WTC11 (cell line): Measurements from ENCODE around the gene THOC1. TPM values are rescaled to one million over a fixed set of nuclear protein-coding genes. Genes with fewer than 3 reads are reported as not detected.

Experiments used
- ATAC-seq: fragments of 200-7000 bp; cut with Tn5 transposase; 2 replicates; pipeline ENCODE4 v1.10.0; 2021; ENCODE audit warnings: mild to moderate bottlenecking, moderate library complexity
- CTCF ChIA-PET: fragments of 300-600 bp; sonication (Branson Sonifier 250); formaldehyde crosslinking; loops from one replicate; lab custom pipeline; 2021; ENCODE audit warnings: antibody characterized with exemption; lab: Charles Lee
- POLR2A ChIA-PET: fragments of 350-600 bp; sonication (Branson Sonifier 250); formaldehyde crosslinking; loops from one replicate; lab custom pipeline; 2021; ENCODE audit warnings: antibody characterized with exemption; lab: Charles Lee
- DNase-seq: peaks from one replicate; pipeline ENCODE4 v3.0.0; 2021; ENCODE audit warnings: low spot score
- H3K27ac Mint-ChIP-seq: 2 replicates; pipeline ENCODE4 v1.8.0; 2021; ENCODE audit warnings: mixed read lengths
- H3K27me3 Mint-ChIP-seq: 2 replicates; pipeline ENCODE4 v1.8.0; 2021; ENCODE audit warnings: low read depth, mild to moderate bottlenecking, moderate library complexity, mixed read lengths
- H3K36me3 Mint-ChIP-seq: 2 replicates; pipeline ENCODE4 v1.8.0; 2021; ENCODE audit warnings: mixed read lengths
- H3K4me1 Mint-ChIP-seq: 2 replicates; pipeline ENCODE4 v1.8.0; 2022; ENCODE audit warnings: mixed read lengths
- H3K4me3 Mint-ChIP-seq: 2 replicates; pipeline ENCODE4 v1.8.0; 2021; ENCODE audit warnings: mild to moderate bottlenecking, moderate library complexity, mixed read lengths
- H3K9me3 Mint-ChIP-seq: 2 replicates; pipeline ENCODE4 v1.8.0; 2021; ENCODE audit warnings: mixed read lengths
- ATF2 ChIP-seq: sonication (generic); formaldehyde crosslinking; IDR thresholded peaks from 2 replicates; pipeline ENCODE4 v1.8.1; 2022; ENCODE audit warnings: low read depth, missing genetic modification reagents, borderline replicate concordance
- CREM ChIP-seq: sonication (generic); formaldehyde crosslinking; IDR thresholded peaks from 2 replicates; pipeline ENCODE4 v1.8.1; 2022; ENCODE audit warnings: mild to moderate bottlenecking, missing genetic modification reagents, moderate library complexity
- ETV6 ChIP-seq: sonication (generic); formaldehyde crosslinking; IDR thresholded peaks from 2 replicates; pipeline ENCODE4 v1.8.1; 2022; ENCODE audit warnings: mild to moderate bottlenecking, missing genetic modification reagents
- FOXP1 ChIP-seq: sonication (generic); formaldehyde crosslinking; IDR thresholded peaks from 2 replicates; pipeline ENCODE4 v1.8.0; 2022; ENCODE audit warnings: missing genetic modification reagents, mild to moderate bottlenecking, moderate library complexity, borderline replicate concordance
- IRF2 ChIP-seq: sonication (generic); formaldehyde crosslinking; IDR thresholded peaks from 2 replicates; pipeline ENCODE4 v1.8.0; 2022; ENCODE audit warnings: low read depth, missing genetic modification reagents, borderline replicate concordance
- NFATC4 ChIP-seq: fragments of 250-450 bp; sonication (Bioruptor Pico); IDR thresholded peaks from 2 replicates; pipeline ENCODE4 v1.9.0; 2021; ENCODE audit warnings: mild to moderate bottlenecking
- NR3C1 ChIP-seq: sonication (generic); formaldehyde crosslinking; conservative IDR thresholded peaks from 2 replicates; pipeline ENCODE4 v1.8.1; 2023; ENCODE audit warnings: low read depth, mild to moderate bottlenecking, missing genetic modification reagents
- OVOL2 ChIP-seq: fragments of 250-450 bp; sonication (Bioruptor Pico); IDR thresholded peaks from 2 replicates; pipeline ENCODE4 v1.9.0; 2021; ENCODE audit warnings: mild to moderate bottlenecking, borderline replicate concordance
- RELA ChIP-seq: sonication (generic); formaldehyde crosslinking; IDR thresholded peaks from 2 replicates; pipeline ENCODE4 v1.8.1; 2022; ENCODE audit warnings: missing genetic modification reagents, mild to moderate bottlenecking, borderline replicate concordance
- SP1 ChIP-seq: sonication (generic); formaldehyde crosslinking; conservative IDR thresholded peaks from 2 replicates; pipeline ENCODE4 v1.8.1; 2022; ENCODE audit warnings: missing genetic modification reagents
- USF1 ChIP-seq: sonication (generic); formaldehyde crosslinking; IDR thresholded peaks from 2 replicates; pipeline ENCODE4 v1.8.0; 2022; ENCODE audit warnings: mild to moderate bottlenecking, missing genetic modification reagents
- ZNF219 ChIP-seq: sonication (generic); formaldehyde crosslinking; IDR thresholded peaks from 2 replicates; pipeline ENCODE4 v1.8.0; 2023; ENCODE audit warnings: missing genetic modification reagents, mild to moderate bottlenecking, borderline replicate concordance
- ZNF263 ChIP-seq: sonication (generic); formaldehyde crosslinking; IDR thresholded peaks from 2 replicates; pipeline ENCODE4 v1.8.1; 2022; ENCODE audit warnings: low read depth, mild to moderate bottlenecking, moderate library complexity, missing genetic modification reagents
- ZNF512 ChIP-seq: sonication (generic); formaldehyde crosslinking; IDR thresholded peaks from 2 replicates; pipeline ENCODE4 v1.8.1; 2022; ENCODE audit warnings: missing genetic modification reagents, borderline replicate concordance
- total RNA-seq: library from RNA; stranded (reverse); gene quantifications from 3 replicates; pipeline ENCODE4 v1.2.3, GENCODE V29; 2021
- TF ChIP-seq, protein P1 (sequence below): sonication (generic); formaldehyde crosslinking; IDR thresholded peaks from 2 replicates; pipeline ENCODE4 v1.8.1; 2023; ENCODE audit warnings: mild to moderate bottlenecking, missing genetic modification reagents
- TF ChIP-seq, protein P2 (sequence below): fragments of 250-450 bp; sonication (Bioruptor Pico); IDR thresholded peaks from 2 replicates; pipeline ENCODE4 v1.9.0; 2021; ENCODE audit warnings: moderate library complexity, mild to moderate bottlenecking, inconsistent platforms, borderline replicate concordance
- TF ChIP-seq, protein P3 (sequence below): fragments of 200-600 bp; IDR thresholded peaks from 2 replicates; pipeline ENCODE4 v1.8.0; 2022; ENCODE audit warnings: antibody characterized with exemption
- TF ChIP-seq, protein P4 (sequence below): sonication (generic); formaldehyde crosslinking; IDR thresholded peaks from 2 replicates; pipeline ENCODE4 v1.8.1; 2022; ENCODE audit warnings: low read depth, mild to moderate bottlenecking, moderate library complexity, missing genetic modification reagents, borderline replicate concordance
- TF ChIP-seq, protein P5 (sequence below): sonication (generic); formaldehyde crosslinking; IDR thresholded peaks from 2 replicates; pipeline ENCODE4 v1.8.0; 2023; ENCODE audit warnings: missing genetic modification reagents, mild to moderate bottlenecking, borderline replicate concordance
- TF ChIP-seq, protein P6 (sequence below): sonication (generic); formaldehyde crosslinking; conservative IDR thresholded peaks from 2 replicates; pipeline ENCODE4 v1.8.1; 2023; ENCODE audit warnings: mild to moderate bottlenecking, low read depth, missing genetic modification reagents, moderate library complexity

The THOC1 gene
- total RNA-seq, 1 experiment from 2014 or later = 65.8 TPM

- Mint-ChIP-seq H3K4me3 (no peak overlapping the region), H3K27me3 (no peaks in the 10 kb centered on the region), H3K9me3 (no peaks in the 10 kb centered on the region), H3K36me3 (peaks cover 15% of the 10 kb centered on the region), H3K4me1 (no peaks in the 10 kb centered on the region), H3K27ac (no peak overlapping the region)
- ATAC-seq (no peak), DNase-seq (no peak)
- POLR2A ChIA-PET = no interaction called here
- TF ChIP-seq, protein P1, sequence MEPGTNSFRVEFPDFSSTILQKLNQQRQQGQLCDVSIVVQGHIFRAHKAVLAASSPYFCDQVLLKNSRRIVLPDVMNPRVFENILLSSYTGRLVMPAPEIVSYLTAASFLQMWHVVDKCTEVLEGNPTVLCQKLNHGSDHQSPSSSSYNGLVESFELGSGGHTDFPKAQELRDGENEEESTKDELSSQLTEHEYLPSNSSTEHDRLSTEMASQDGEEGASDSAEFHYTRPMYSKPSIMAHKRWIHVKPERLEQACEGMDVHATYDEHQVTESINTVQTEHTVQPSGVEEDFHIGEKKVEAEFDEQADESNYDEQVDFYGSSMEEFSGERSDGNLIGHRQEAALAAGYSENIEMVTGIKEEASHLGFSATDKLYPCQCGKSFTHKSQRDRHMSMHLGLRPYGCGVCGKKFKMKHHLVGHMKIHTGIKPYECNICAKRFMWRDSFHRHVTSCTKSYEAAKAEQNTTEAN = no peak
- TF ChIP-seq, protein P2, sequence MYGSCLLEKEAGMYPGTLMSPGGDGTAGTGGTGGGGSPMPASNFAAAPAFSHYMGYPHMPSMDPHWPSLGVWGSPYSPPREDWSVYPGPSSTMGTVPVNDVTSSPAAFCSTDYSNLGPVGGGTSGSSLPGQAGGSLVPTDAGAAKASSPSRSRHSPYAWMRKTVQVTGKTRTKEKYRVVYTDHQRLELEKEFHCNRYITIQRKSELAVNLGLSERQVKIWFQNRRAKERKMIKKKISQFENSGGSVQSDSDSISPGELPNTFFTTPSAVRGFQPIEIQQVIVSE (CRISPR knock-in tag) = no peak
- TF ChIP-seq ZNF512 (CRISPR knock-in tag) (no peak), ZNF219 (CRISPR knock-in tag) (no peak), IRF2 (no peak), ETV6 (no peak), USF1 (CRISPR knock-in tag) (no peak), NFATC4 (no peak), OVOL2 (no peak), FOXP1 (no peak), ATF2 (CRISPR knock-in tag) (no peak), CREM (CRISPR knock-in tag) (no peak), SP1 (CRISPR knock-in tag) (no peak), RELA (no peak), ZNF263 (no peak), NR3C1 (CRISPR knock-in tag) (no peak)
- TF ChIP-seq, protein P3, sequence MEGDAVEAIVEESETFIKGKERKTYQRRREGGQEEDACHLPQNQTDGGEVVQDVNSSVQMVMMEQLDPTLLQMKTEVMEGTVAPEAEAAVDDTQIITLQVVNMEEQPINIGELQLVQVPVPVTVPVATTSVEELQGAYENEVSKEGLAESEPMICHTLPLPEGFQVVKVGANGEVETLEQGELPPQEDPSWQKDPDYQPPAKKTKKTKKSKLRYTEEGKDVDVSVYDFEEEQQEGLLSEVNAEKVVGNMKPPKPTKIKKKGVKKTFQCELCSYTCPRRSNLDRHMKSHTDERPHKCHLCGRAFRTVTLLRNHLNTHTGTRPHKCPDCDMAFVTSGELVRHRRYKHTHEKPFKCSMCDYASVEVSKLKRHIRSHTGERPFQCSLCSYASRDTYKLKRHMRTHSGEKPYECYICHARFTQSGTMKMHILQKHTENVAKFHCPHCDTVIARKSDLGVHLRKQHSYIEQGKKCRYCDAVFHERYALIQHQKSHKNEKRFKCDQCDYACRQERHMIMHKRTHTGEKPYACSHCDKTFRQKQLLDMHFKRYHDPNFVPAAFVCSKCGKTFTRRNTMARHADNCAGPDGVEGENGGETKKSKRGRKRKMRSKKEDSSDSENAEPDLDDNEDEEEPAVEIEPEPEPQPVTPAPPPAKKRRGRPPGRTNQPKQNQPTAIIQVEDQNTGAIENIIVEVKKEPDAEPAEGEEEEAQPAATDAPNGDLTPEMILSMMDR = no peak
- TF ChIP-seq, protein P4, sequence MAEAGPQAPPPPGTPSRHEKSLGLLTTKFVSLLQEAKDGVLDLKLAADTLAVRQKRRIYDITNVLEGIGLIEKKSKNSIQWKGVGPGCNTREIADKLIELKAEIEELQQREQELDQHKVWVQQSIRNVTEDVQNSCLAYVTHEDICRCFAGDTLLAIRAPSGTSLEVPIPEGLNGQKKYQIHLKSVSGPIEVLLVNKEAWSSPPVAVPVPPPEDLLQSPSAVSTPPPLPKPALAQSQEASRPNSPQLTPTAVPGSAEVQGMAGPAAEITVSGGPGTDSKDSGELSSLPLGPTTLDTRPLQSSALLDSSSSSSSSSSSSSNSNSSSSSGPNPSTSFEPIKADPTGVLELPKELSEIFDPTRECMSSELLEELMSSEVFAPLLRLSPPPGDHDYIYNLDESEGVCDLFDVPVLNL = no peak
- TF ChIP-seq, protein P5, sequence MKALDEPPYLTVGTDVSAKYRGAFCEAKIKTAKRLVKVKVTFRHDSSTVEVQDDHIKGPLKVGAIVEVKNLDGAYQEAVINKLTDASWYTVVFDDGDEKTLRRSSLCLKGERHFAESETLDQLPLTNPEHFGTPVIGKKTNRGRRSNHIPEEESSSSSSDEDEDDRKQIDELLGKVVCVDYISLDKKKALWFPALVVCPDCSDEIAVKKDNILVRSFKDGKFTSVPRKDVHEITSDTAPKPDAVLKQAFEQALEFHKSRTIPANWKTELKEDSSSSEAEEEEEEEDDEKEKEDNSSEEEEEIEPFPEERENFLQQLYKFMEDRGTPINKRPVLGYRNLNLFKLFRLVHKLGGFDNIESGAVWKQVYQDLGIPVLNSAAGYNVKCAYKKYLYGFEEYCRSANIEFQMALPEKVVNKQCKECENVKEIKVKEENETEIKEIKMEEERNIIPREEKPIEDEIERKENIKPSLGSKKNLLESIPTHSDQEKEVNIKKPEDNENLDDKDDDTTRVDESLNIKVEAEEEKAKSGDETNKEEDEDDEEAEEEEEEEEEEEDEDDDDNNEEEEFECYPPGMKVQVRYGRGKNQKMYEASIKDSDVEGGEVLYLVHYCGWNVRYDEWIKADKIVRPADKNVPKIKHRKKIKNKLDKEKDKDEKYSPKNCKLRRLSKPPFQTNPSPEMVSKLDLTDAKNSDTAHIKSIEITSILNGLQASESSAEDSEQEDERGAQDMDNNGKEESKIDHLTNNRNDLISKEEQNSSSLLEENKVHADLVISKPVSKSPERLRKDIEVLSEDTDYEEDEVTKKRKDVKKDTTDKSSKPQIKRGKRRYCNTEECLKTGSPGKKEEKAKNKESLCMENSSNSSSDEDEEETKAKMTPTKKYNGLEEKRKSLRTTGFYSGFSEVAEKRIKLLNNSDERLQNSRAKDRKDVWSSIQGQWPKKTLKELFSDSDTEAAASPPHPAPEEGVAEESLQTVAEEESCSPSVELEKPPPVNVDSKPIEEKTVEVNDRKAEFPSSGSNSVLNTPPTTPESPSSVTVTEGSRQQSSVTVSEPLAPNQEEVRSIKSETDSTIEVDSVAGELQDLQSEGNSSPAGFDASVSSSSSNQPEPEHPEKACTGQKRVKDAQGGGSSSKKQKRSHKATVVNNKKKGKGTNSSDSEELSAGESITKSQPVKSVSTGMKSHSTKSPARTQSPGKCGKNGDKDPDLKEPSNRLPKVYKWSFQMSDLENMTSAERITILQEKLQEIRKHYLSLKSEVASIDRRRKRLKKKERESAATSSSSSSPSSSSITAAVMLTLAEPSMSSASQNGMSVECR = no peak
- TF ChIP-seq, protein P6, sequence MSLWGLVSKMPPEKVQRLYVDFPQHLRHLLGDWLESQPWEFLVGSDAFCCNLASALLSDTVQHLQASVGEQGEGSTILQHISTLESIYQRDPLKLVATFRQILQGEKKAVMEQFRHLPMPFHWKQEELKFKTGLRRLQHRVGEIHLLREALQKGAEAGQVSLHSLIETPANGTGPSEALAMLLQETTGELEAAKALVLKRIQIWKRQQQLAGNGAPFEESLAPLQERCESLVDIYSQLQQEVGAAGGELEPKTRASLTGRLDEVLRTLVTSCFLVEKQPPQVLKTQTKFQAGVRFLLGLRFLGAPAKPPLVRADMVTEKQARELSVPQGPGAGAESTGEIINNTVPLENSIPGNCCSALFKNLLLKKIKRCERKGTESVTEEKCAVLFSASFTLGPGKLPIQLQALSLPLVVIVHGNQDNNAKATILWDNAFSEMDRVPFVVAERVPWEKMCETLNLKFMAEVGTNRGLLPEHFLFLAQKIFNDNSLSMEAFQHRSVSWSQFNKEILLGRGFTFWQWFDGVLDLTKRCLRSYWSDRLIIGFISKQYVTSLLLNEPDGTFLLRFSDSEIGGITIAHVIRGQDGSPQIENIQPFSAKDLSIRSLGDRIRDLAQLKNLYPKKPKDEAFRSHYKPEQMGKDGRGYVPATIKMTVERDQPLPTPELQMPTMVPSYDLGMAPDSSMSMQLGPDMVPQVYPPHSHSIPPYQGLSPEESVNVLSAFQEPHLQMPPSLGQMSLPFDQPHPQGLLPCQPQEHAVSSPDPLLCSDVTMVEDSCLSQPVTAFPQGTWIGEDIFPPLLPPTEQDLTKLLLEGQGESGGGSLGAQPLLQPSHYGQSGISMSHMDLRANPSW = no peak
- CTCF ChIA-PET = interaction anchor here (0.6 kb wide), 1 partner anchor 29 kb away, joined by 3 read pairs; no protein-coding TSS in a partner anchor
Observed at GRCh38 chr18:183769-184168, 84.1 kb downstream of the THOC1 start.
